LNCAP (cell line): ENCODE results near the gene FHIT.

Experiments used
- TF ChIP-seq, protein P1 (sequence below): fragments of 450-650 bp; IDR thresholded peaks from 2 replicates; pipeline ENCODE4 v1.5.1; 2017; ENCODE audit warnings: mild to moderate bottlenecking

FHIT gene

DNA sequence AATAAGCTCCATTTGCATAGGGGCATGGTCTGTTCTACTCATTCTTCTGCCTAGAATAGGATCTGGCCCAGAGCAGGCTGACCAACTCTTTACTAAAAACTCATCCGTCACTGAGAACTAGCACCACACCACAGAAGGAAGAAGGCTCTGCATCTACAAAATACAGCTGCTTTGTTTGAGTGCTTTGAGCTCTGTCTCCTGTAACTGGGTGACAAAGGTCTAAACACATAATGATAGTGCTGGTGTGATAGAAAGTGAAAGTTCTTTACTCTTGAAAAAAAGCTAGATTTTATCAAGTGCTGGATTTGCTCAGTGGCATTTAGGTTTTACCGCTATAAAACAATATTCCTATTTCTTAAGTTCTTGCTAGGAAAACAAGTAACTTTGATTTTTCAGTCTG lies 140.7 kb downstream of the FHIT start:
- TF ChIP-seq, protein P1, sequence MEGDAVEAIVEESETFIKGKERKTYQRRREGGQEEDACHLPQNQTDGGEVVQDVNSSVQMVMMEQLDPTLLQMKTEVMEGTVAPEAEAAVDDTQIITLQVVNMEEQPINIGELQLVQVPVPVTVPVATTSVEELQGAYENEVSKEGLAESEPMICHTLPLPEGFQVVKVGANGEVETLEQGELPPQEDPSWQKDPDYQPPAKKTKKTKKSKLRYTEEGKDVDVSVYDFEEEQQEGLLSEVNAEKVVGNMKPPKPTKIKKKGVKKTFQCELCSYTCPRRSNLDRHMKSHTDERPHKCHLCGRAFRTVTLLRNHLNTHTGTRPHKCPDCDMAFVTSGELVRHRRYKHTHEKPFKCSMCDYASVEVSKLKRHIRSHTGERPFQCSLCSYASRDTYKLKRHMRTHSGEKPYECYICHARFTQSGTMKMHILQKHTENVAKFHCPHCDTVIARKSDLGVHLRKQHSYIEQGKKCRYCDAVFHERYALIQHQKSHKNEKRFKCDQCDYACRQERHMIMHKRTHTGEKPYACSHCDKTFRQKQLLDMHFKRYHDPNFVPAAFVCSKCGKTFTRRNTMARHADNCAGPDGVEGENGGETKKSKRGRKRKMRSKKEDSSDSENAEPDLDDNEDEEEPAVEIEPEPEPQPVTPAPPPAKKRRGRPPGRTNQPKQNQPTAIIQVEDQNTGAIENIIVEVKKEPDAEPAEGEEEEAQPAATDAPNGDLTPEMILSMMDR = no peak

DNA sequence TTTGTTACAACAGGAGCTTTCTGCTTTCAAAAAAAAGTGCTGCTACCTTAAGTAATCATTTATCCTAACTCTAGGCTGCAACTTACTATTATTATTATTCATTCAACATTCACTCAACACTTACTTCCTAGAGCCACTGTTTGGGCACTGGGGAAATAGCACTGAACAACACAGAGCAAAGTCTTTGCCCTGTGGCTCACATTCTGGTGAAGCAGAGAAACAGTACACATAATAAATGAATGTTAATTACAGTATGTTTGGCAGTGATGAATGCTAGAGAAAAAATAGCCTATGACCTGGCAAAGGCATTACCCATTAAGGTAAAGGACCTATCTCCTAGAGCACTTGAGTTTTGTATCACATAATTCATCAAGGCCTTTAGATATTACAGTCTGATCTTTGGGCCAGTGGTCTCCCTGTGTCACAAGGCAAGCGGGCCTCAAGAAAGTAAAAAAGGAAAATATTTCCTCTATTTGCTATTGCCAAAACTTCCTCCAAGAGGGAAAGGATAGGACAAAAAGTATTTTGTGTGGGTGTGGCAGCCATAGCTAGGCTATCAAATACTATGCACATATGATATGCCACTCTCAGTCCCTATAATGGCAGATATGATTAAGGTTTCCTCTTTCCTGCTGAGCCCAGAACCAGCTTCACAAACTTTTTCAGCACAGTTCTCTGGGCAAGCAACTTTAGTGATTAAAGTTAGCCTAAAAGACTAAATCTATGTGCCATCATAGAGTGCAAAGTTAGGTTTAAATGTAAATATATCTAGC lies 142.8 kb downstream of the FHIT start:
- TF ChIP-seq, protein P1 = no peak

DNA sequence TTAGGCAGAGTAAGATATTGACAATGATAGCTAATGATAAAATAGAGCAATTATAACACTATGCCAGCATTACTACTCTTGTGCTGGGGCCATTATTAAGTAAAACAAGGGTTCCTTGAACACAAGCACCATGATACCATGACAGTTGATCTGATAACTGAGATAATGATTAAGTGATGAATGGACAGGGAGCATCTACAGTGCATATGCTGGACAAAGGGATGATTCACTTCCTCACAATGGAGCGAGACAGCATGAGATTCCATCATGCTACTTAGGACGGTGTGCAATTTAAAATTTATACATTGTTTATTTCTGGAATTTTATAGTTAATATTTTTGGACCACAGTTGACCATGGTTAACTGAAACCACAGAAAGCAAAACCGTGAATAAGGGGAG lies 156.6 kb downstream of the FHIT start:
- TF ChIP-seq, protein P1 = no peak

DNA sequence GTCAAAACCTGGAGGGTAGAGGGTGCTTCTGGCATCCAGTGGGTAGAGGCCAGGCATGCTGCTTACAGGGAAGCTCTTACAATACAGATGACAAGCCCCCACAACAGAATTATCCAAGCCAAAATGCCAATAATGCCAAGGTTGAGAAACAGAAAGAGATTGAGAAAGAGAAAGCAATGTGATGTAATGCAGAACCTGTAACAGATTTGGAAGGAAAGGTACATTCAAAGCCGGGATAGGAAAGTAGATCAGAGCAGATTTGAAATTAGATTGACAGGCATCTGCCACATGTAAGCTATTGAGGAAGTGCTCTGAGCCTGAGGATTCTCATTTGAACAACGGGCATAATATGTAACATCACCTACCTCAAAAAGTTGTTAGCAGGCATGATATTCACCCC lies 157.9 kb downstream of the FHIT start:
- TF ChIP-seq, protein P1 = no peak

DNA sequence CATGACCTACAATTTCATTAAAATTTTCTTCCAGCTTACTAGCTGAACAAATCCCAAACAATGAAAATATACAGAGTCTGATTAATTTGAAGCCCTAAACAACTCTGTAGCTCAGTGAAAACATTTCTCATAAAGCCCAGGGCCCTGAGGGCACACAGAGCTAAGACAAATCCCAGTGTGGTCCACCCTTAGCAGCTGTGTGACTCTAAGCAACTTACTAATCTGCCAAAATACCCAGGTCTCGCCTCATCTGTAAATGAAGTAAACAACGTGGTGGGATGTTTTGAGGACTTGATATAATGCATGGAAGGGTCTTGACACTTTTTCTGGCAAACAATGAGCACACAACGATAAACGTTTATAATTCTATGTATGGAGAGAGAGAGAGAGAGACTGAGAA lies 158.4 kb downstream of the FHIT start:
- TF ChIP-seq, protein P1 = no peak

DNA sequence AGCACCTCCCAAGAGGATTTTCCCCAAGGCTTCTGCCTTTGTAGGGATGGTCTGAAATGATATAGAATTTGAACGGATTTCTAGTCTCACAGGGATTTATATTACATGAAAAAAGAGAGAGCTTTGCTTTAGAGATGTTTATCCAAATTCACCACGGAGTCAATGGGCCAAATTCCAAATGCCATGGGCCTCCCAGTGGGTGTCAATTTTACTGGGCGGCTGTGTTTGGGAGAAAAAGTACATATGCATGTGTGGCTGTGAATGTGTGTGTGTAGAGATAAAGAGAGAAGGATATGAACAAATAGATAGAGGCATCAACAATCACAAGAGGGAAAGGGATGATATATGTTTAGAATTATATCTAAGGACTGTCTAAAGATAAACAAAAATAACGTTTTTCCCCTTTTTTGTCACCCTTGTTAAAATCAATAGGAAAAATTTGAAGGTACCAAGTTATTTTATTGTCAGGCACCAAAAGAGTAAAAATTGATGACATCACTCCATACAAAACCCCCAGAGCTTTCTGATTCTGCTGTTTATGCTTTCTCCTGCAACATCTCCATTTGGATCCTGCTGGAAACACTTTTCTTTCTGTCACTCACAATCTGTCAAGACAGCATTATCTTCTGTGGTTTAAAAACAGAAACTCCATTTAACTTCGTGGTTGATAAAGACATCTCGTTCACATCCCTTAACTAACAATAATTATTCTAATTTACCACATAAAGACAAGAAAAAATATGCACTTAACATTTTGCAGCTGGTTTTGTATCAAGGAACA lies 160.7 kb downstream of the FHIT start:
- TF ChIP-seq, protein P1 = no peak

DNA sequence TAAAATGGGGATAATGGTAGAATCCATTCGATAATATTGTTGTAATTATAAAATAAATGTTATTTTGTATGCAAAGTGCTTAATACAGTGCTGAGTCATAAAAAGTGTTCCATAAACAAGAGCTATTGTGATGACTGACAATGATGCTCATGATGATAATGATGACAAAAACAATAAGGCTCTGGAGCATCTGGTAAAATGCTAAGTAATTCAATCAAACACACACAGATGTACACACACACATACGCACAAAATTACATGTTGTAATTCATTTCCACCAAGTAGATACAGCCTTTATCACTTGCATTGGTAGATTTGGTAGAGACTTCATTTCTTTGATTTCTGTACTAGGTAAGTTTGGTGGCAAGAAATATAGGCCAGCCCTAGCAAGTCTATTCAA lies 163.8 kb downstream of the FHIT start:
- TF ChIP-seq, protein P1 = no peak
